GM19328 (cell line): ENCODE data around the gene MDC1.
A peak's percentile ranks its signal among the peaks of the same experiment; 100 is the strongest.
"Not testable (repeated sequence)": the region's sequence is repeated elsewhere in the genome, so short reads cannot be mapped to it uniquely, and the experiment has no call there.

Experiments
- ATAC-seq: cut with Tn5 transposase; IDR thresholded peaks from one replicate; pipeline ENCODE4 v1.9.1; 2021; ENCODE audit warnings: mild to moderate bottlenecking, moderate library complexity; ENCODE audit not compliant: unreplicated experiment

Gene MDC1

GRCh38 chr6:30724906-30725667 lies 8.0 kb upstream of the MDC1 start:
- ATAC-seq = no peak

GRCh38 chr6:30723843-30724741 lies 7.0 kb upstream of the MDC1 start:
- ATAC-seq = not testable (repeated sequence)

- not testable (repeated sequence) for ATAC-seq
Measured at GRCh38 chr6:30723159-30723842, 6.2 kb upstream of the MDC1 start.

GRCh38 chr6:30722280-30723112 lies 5.4 kb upstream of the MDC1 start:
- ATAC-seq = no peak

GRCh38 chr6:30722025-30722279 lies 4.9 kb upstream of the MDC1 start:
- not testable (repeated sequence) for ATAC-seq

GRCh38 chr6:30721198-30722024 lies 4.3 kb upstream of the MDC1 start:
- ATAC-seq = peak; percentile 30

GRCh38 chr6:30720738-30721197 lies 3.7 kb upstream of the MDC1 start:
- no peak for ATAC-seq

- ATAC-seq = peak; percentile 40
Measured at GRCh38 chr6:30719791-30720737, 3.0 kb upstream of the MDC1 start, which contains the start of gene TUBB. TUBB (plus strand) TSS chr6:30720352; CDS start chr6:30720507, 155 bp downstream.

GRCh38 chr6:30719356-30719755 lies 2.3 kb upstream of the MDC1 start:
- no peak for ATAC-seq

GRCh38 chr6:30717845-30718720 lies 1.0 kb upstream of the MDC1 start:
- not testable (repeated sequence) for ATAC-seq

- ATAC-seq = no peak
Measured at GRCh38 chr6:30716879-30717128, 277 bp downstream of the MDC1 start.

- no peak for ATAC-seq
Measured at GRCh38 chr6:30714263-30714662, 2.8 kb downstream of the MDC1 start.

- ATAC-seq = no peak
Measured at GRCh38 chr6:30712441-30712945, 4.6 kb downstream of the MDC1 start.

GRCh38 chr6:30711758-30712380 lies 5.2 kb downstream of the MDC1 start:
- ATAC-seq = no peak

GRCh38 chr6:30709101-30709868 lies 7.8 kb downstream of the MDC1 start:
- no peak for ATAC-seq

GRCh38 chr6:30707281-30707850 lies 9.7 kb downstream of the MDC1 start:
- no peak for ATAC-seq
